ENCODE measurements around the gene IGSF3. TPM values are rescaled to one million over a fixed set of nuclear protein-coding genes. Genes with fewer than 3 reads are reported as not detected.
"Not testable (repeated sequence)": the region's sequence is repeated elsewhere in the genome, so short reads cannot be mapped to it uniquely, and the experiment has no call there.

Gene IGSF3
- total and polyA plus RNA-seq, 3 donors from 2014 or later: 12.6 to 27.2 (median 15.4) TPM

- H3K27me3 ChIP-seq; intact Hi-C loops (cut with DNase I; ENCODE audit: low total_unique reads); H3K4me1 ChIP-seq; H3K27ac ChIP-seq; DNase-seq; H3K9me3 ChIP-seq; H3K36me3 ChIP-seq (ENCODE audit: low read depth, missing control alignments); H3K4me3 ChIP-seq: not testable (repeated sequence)
- 77 to 100% methylated on average over 2 to 4 of the region's 4 CpGs for WGBS, 2 donors
Measured at GRCh38 chr1:116634386-116634785, 33.1 kb downstream of the IGSF3 start.

GRCh38 chr1:116631996-116632925 is 35.3 kb downstream of the IGSF3 start:
- H3K36me3 ChIP-seq (ENCODE audit: low read depth, missing control alignments); intact Hi-C loops (cut with DNase I; ENCODE audit: low total_unique reads); H3K27me3 ChIP-seq; H3K4me3 ChIP-seq; H3K27ac ChIP-seq; DNase-seq; H3K4me1 ChIP-seq; H3K9me3 ChIP-seq: not testable (repeated sequence)
- 70 to 76% methylated on average over 10 of the region's 10 CpGs for WGBS, 2 donors

GRCh38 chr1:116631554-116631953 is 36.0 kb downstream of the IGSF3 start:
- H3K27ac ChIP-seq; H3K9me3 ChIP-seq; intact Hi-C loops (cut with DNase I; ENCODE audit: low total_unique reads); H3K4me3 ChIP-seq; H3K36me3 ChIP-seq (ENCODE audit: low read depth, missing control alignments); DNase-seq; H3K4me1 ChIP-seq; H3K27me3 ChIP-seq: not testable (repeated sequence)
- WGBS, 2 donors: 39 to 47% methylated on average over 2 of the region's 2 CpGs

GRCh38 chr1:116630057-116630456 is 37.5 kb downstream of the IGSF3 start:
- H3K36me3 ChIP-seq (ENCODE audit: low read depth, missing control alignments); H3K9me3 ChIP-seq; H3K27me3 ChIP-seq; H3K4me3 ChIP-seq; DNase-seq; H3K4me1 ChIP-seq; intact Hi-C loops (cut with DNase I; ENCODE audit: low total_unique reads); H3K27ac ChIP-seq: not testable (repeated sequence)
- WGBS, 2 donors: 93 to 100% methylated on average over 2 of the region's 2 CpGs

- H3K9me3 ChIP-seq; H3K27ac ChIP-seq; DNase-seq; H3K4me1 ChIP-seq; intact Hi-C loops (cut with DNase I; ENCODE audit: low total_unique reads); H3K27me3 ChIP-seq; H3K36me3 ChIP-seq (ENCODE audit: low read depth, missing control alignments); H3K4me3 ChIP-seq: not testable (repeated sequence)
- WGBS, 2 donors: 96 to 100% methylated on average over 2 of the region's 2 CpGs
Measured at GRCh38 chr1:116629441-116629840, 38.1 kb downstream of the IGSF3 start.

- H3K4me3 ChIP-seq: no peak overlapping the region
Measured at GRCh38 chr1:116628448-116628847, 39.1 kb downstream of the IGSF3 start.

GRCh38 chr1:116627357-116627756 is 40.2 kb downstream of the IGSF3 start:
- H3K4me1 ChIP-seq; DNase-seq; intact Hi-C loops (cut with DNase I; ENCODE audit: low total_unique reads); H3K27me3 ChIP-seq; H3K36me3 ChIP-seq (ENCODE audit: low read depth, missing control alignments); H3K9me3 ChIP-seq; H3K27ac ChIP-seq; H3K4me3 ChIP-seq: not testable (repeated sequence)
- 53 to 73% methylated on average over 2 to 7 of the region's 7 CpGs for whole genome bisulfite sequencing, 2 donors

More at GRCh38 chr1:116628448-116628847, 39.1 kb downstream of the IGSF3 start:
- intact Hi-C loops (cut with DNase I; ENCODE audit: low total_unique reads): no loop called here
- Histone ChIP-seq H3K27ac (no peak overlapping the region), H3K4me1 (no peaks in the 10 kb centered on the region), H3K27me3 (no peaks in the 10 kb centered on the region), H3K36me3 (ENCODE audit: low read depth, missing control alignments) (no peaks in the 10 kb centered on the region), H3K9me3 (no peaks in the 10 kb centered on the region)
- WGBS, 2 donors: 88 to 90% methylated on average over 4 of the region's 4 CpGs
- DNase-seq: no peak
- no peak for TF ChIP-seq CTCF (IDR thresholded peaks at IDR 0.05)
- no peak for TF ChIP-seq POLR2A (IDR thresholded peaks at IDR 0.05)

- H3K4me1 ChIP-seq; intact Hi-C loops (cut with DNase I; ENCODE audit: low total_unique reads); H3K27ac ChIP-seq; DNase-seq; H3K4me3 ChIP-seq; H3K36me3 ChIP-seq (ENCODE audit: low read depth, missing control alignments); H3K27me3 ChIP-seq; H3K9me3 ChIP-seq: not testable (repeated sequence)
- WGBS, 2 donors: 36 to 58% methylated on average over 7 of the region's 7 CpGs
Measured at GRCh38 chr1:116626915-116627314, 40.6 kb downstream of the IGSF3 start.

- WGBS, 2 donors: 83 to 86% methylated on average over 5 of the region's 5 CpGs
- DNase-seq; H3K27me3 ChIP-seq; H3K36me3 ChIP-seq (ENCODE audit: low read depth, missing control alignments); H3K4me1 ChIP-seq; H3K9me3 ChIP-seq; H3K4me3 ChIP-seq; intact Hi-C loops (cut with DNase I; ENCODE audit: low total_unique reads); H3K27ac ChIP-seq: not testable (repeated sequence)
Measured at GRCh38 chr1:116625155-116625554, 42.4 kb downstream of the IGSF3 start.

Measured in testis (tissue), 3 donors.